Measurements from ENCODE around the gene MALSU1.

Gene MALSU1

DNA sequence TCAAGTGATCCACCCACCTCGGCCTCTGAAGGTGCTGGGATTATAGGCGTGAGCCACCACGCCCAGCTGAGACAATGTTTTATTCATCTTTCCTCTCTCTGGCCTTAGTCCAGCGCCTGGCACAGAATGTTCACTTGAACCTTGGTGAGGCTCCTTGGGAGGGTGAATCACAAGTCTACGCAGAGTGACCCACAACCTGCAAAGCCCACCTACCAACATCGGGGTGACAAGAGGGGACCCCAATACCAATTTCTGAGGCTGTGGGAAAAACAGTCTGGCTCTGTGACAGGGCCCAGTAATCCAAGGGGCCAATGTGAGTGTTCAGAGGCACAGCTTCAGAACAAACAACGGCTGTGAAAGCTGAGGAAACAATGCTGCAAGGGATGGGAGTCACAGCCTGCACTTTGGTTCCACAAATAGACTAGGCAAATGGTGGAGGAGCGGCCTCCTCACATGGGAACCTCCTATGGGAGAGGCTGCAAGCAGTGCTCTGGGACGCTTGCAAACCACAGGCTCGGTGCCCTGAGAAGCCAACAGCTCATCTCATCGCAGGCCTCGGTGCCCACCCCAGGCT lies 5.6 kb upstream of the MALSU1 start:
- Histone ChIP-seq H3K4me3 (ENCODE audit: low read depth, low read length, poor library complexity, severe bottlenecking) (no peak overlapping the region), H3F3A (ENCODE audit: insufficient read depth, low read length) (0 out of 2 replicates have a peak, but pooled peaks cover 4% of the 10 kb centered on the region), H3K4me2 (ENCODE audit: low read length) (no peak overlapping the region), H3K36me3 (ENCODE audit: insufficient read depth, low read length) (no peaks in the 10 kb centered on the region), H3K27me3 (ENCODE audit: insufficient read depth, low read length) (no peaks in the 10 kb centered on the region), H3K9me3 (ENCODE audit: low read length) (no peaks in the 10 kb centered on the region), H3K27ac (ENCODE audit: low read depth, low read length, poor library complexity, severe bottlenecking) (no peak overlapping the region), H3K9ac (ENCODE audit: low read length) (no peak overlapping the region), H3K9me2 (ENCODE audit: low read depth, low read length) (no peaks in the 10 kb centered on the region), H2AFZ (ENCODE audit: low read length) (no peak overlapping the region), H3K79me2 (ENCODE audit: insufficient read depth, low read length) (no peaks in the 10 kb centered on the region), H4K20me1 (ENCODE audit: insufficient read depth, low read length) (no peaks in the 10 kb centered on the region), H3K4me1 (ENCODE audit: insufficient read depth, low read length, severe bottlenecking) (peaks cover 1% of the 10 kb centered on the region)
- TF ChIP-seq, protein P1, sequence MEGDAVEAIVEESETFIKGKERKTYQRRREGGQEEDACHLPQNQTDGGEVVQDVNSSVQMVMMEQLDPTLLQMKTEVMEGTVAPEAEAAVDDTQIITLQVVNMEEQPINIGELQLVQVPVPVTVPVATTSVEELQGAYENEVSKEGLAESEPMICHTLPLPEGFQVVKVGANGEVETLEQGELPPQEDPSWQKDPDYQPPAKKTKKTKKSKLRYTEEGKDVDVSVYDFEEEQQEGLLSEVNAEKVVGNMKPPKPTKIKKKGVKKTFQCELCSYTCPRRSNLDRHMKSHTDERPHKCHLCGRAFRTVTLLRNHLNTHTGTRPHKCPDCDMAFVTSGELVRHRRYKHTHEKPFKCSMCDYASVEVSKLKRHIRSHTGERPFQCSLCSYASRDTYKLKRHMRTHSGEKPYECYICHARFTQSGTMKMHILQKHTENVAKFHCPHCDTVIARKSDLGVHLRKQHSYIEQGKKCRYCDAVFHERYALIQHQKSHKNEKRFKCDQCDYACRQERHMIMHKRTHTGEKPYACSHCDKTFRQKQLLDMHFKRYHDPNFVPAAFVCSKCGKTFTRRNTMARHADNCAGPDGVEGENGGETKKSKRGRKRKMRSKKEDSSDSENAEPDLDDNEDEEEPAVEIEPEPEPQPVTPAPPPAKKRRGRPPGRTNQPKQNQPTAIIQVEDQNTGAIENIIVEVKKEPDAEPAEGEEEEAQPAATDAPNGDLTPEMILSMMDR (IDR thresholded peaks at IDR 0.05; ENCODE audit: low read length): no peak
- TF ChIP-seq EZH2 (IDR thresholded peaks at IDR 0.05; ENCODE audit: borderline replicate concordance, low read length): no peak

DNA sequence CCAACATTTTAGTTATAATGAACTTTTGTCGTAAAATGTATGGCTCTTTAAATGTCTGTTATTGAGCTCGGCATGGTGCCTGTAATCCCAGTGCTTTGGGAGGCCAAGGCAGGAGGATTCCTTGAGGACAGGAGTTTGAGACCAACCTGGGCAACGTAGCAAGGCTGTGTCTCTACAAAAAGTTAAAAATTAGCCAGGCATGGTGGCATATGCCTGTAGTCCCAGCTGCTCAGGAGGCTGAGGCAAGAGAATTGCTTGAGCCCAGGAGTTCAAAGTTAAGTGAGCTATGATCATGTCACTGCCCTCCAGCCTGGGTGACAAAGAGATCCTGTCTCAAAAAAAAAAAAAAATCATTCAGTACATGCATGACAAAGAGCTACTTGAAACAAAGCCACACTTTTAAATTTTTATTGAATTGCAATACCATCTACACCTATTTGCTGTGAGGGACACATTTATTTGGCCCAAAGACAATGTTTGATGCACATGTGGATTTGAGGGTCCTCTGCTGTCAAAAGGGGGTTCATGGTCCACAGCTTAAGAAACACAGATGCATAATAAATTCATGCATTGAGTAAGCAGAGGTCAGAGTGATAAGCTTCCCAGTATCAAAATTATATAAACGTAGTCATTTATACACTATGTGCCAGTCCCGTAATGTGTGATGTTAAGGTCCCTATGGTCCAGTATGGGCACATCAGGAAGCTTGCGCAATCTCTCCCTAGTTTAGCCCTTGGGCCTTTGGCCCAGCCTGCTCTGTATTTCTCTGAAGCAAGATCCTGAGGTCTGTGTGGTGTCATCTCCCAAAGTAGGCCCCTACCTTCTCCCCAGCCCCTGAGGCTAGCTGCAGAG lies 4.4 kb upstream of the MALSU1 start:
- no peaks in the 10 kb centered on the region for H4K20me1 ChIP-seq (ENCODE audit: insufficient read depth, low read length)
- H3K27ac ChIP-seq (ENCODE audit: low read depth, low read length, poor library complexity, severe bottlenecking): no peak overlapping the region
- H3K9me3 ChIP-seq (ENCODE audit: low read length): no peaks in the 10 kb centered on the region
- TF ChIP-seq, protein P1 (IDR thresholded peaks at IDR 0.05; ENCODE audit: low read length): no peak
- no peak for TF ChIP-seq EZH2 (IDR thresholded peaks at IDR 0.05; ENCODE audit: borderline replicate concordance, low read length)
- H2AFZ ChIP-seq (ENCODE audit: low read length): no peak overlapping the region
- peaks cover 6% of the 10 kb centered on the region for H3K79me2 ChIP-seq (ENCODE audit: insufficient read depth, low read length)
- H3K4me3 ChIP-seq (ENCODE audit: low read depth, low read length, poor library complexity, severe bottlenecking): no peak overlapping the region
- no peaks in the 10 kb centered on the region for H3K9me2 ChIP-seq (ENCODE audit: low read depth, low read length)
- H3K27me3 ChIP-seq (ENCODE audit: insufficient read depth, low read length): no peaks in the 10 kb centered on the region
- H3K36me3 ChIP-seq (ENCODE audit: insufficient read depth, low read length): no peaks in the 10 kb centered on the region
- H3K4me2 ChIP-seq (ENCODE audit: low read length): no peak overlapping the region
- 0 out of 2 replicates have a peak, but pooled peaks cover 4% of the 10 kb centered on the region for H3F3A ChIP-seq (ENCODE audit: insufficient read depth, low read length)
- no peak overlapping the region for H3K9ac ChIP-seq (ENCODE audit: low read length)
- peaks cover 5% of the 10 kb centered on the region for H3K4me1 ChIP-seq (ENCODE audit: insufficient read depth, low read length, severe bottlenecking)

DNA sequence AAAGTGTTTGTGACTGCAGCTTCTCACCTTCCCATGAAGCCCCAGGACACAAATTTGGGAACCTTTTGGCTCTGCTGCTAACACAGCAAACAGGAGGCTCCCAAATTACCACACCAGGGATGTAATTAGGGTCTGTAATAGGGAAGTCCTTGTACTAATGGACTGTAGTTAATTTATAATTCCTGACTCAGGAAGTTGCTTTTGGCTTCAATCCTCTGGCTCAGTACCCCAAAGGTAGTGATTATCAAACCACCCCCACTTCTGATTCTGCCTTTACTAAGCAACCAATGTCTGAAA lies 3.8 kb upstream of the MALSU1 start:
- no peaks in the 10 kb centered on the region for H3K9me2 ChIP-seq (ENCODE audit: low read depth, low read length)
- H3K9me3 ChIP-seq (ENCODE audit: low read length): no peaks in the 10 kb centered on the region
- H3K79me2 ChIP-seq (ENCODE audit: insufficient read depth, low read length): peaks cover 11% of the 10 kb centered on the region
- no peaks in the 10 kb centered on the region for H4K20me1 ChIP-seq (ENCODE audit: insufficient read depth, low read length)
- no peak overlapping the region for H3K4me2 ChIP-seq (ENCODE audit: low read length)
- H3K27ac ChIP-seq (ENCODE audit: low read depth, low read length, poor library complexity, severe bottlenecking): no peak overlapping the region
- no peaks in the 10 kb centered on the region for H3K27me3 ChIP-seq (ENCODE audit: insufficient read depth, low read length)
- no peak overlapping the region for H2AFZ ChIP-seq (ENCODE audit: low read length)
- peaks cover 10% of the 10 kb centered on the region for H3K4me1 ChIP-seq (ENCODE audit: insufficient read depth, low read length, severe bottlenecking)
- TF ChIP-seq, protein P1 (IDR thresholded peaks at IDR 0.05; ENCODE audit: low read length): no peak
- no peak overlapping the region for H3K4me3 ChIP-seq (ENCODE audit: low read depth, low read length, poor library complexity, severe bottlenecking)
- no peaks in the 10 kb centered on the region for H3K36me3 ChIP-seq (ENCODE audit: insufficient read depth, low read length)
- 0 out of 2 replicates have a peak, but pooled peaks cover 2% of the 10 kb centered on the region for H3F3A ChIP-seq (ENCODE audit: insufficient read depth, low read length)
- H3K9ac ChIP-seq (ENCODE audit: low read length): no peak overlapping the region
